D721Med (cell line): ENCODE results near the gene GRIN3B.
"Not testable (repeated sequence)": the region's sequence is repeated elsewhere in the genome, so short reads cannot be mapped to it uniquely, and the experiment has no call there.

Experiments used
- DNase-seq: peaks from one replicate; pipeline ENCODE4 v3.0.0; 2011; ENCODE audit warnings: low spot score; ENCODE audit not compliant: insufficient read length
- FAIRE-seq: peaks from 2 replicates; lab custom pipeline; 2011; peaks lifted over from hg19 to GRCh38; lab: Jason Lieb, UNC
- TF ChIP-seq, protein P1 (sequence below): IDR thresholded peaks from 2 replicates; pipeline ENCODE4 v1.5.1; 2012; ENCODE audit warnings: mild to moderate bottlenecking, control low read depth; ENCODE audit not compliant: insufficient read depth; ENCODE audit errors: missing control alignments

Gene GRIN3B

DNA sequence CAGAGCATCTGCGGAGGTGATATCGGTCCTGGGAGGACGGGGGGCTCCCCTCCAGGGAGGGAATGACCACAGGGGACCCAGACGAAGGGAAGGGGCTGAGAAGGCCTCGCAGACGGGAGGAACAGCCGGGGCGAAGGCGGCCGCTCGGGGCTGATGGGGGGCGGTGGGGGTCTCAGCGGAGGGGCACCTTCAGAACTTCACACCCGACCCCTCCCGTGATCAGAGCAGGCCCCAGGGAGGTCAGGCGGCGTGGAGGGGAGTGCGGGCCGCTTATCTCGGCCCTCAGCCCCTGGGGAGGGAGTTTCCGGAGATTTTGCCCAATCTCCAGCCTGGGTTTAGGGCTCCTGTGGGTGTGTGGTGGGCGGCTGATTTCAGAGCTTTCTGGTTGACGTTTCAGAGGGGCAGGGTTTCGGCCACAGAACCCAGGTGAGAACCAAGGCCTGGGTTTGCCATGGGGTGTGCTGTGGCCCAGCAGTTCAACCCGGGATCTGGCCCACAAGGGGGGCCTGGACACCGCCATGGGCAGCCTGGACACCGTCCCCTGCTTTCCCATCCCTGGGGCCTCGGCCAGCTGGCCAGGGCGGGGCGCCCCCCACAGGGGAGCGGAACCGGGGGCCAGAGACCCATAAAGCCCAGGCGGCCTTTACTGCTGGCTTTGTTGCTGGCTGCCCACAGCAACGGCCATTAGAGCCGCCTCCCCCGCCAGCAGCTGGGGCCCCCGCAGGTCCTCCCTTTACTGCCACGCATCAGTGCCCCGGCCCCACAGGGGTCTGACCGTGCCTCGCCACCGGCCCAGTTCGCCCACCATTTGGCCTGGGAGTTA, 45.3 kb upstream of the GRIN3B start:
- no peak for DNase-seq
- TF ChIP-seq, protein P1, sequence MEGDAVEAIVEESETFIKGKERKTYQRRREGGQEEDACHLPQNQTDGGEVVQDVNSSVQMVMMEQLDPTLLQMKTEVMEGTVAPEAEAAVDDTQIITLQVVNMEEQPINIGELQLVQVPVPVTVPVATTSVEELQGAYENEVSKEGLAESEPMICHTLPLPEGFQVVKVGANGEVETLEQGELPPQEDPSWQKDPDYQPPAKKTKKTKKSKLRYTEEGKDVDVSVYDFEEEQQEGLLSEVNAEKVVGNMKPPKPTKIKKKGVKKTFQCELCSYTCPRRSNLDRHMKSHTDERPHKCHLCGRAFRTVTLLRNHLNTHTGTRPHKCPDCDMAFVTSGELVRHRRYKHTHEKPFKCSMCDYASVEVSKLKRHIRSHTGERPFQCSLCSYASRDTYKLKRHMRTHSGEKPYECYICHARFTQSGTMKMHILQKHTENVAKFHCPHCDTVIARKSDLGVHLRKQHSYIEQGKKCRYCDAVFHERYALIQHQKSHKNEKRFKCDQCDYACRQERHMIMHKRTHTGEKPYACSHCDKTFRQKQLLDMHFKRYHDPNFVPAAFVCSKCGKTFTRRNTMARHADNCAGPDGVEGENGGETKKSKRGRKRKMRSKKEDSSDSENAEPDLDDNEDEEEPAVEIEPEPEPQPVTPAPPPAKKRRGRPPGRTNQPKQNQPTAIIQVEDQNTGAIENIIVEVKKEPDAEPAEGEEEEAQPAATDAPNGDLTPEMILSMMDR, result no peak
- no peak for FAIRE-seq

DNA sequence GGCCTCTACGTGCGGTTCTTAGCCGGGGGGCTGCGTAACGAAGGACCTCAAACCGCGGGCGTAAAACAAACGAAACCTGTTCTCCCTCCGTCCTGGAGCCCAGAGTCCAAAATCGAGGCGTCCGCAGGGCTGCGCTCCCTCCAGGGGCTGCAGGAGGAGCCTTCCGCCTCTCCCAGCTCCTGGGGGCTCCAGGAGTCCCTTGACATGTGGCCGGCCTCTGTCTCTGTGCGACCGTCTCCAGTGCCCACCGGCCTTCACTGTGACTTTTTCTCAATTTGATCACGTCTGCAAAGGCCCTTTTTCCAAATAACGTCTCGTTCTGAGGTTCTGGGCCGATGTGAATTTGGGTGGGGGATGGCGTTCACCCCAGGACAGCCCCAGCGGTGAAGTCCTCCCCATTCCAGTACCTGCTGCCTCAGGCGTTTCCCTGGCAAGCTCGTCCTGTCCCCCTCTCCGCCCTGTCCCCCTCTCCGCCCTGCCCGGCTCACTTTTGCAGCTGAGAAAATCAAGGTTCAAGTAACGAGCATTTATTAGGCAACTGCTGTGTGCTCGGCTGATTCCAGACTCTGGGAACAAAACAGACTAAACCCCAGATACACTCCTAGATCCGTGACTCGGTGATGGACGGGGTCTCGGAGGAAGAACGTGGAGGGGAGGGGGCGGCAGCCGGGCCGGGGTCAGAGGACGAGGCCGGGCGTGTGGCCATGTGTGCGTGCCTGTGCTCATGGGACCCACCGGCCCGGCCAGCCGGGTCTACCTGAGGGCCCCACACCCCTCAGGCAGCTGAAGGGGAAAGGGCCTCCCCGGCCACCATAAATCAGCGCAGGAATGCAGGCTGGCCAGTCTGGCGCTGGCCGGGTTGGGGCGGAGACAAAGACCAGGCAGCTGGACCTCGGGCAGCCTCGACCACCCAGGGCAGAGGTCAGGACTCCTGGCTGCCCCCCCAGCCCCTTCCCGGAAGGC, 44.1 kb upstream of the GRIN3B start:
- FAIRE-seq, result no peak
- DNase-seq, result no peak

DNA sequence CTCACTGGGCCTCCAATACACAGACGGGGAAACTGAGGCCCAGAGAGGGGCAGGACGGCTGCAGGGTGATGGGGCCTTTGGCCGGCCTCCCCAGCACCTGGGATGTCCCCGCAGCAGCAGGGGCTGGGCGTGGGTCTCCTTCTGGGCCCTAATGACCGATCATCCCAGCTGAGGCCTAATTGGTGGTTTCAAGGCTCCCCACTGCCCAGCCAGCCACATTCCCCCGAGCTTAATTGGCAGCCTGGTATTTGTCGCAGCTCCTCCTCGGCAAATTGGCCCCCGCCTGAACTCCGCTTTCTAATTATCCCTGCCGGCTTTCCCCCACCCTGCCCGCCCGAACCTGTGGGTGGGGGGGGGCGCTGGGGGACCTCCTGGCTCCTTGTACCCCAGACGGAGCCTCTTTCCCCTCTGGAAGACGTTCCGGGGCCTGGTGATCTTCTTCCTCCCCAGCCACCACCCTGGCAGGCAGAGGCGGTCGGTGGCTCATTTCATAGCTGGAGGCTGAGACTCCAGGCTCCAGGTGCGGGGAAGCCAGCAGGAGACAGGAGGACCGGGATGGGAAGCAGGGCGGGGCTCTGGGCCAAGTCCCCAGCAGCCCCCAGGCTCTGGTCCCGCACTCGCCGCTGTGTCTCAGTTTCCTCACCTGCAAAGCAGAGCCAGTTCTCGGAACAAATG, 43.3 kb upstream of the GRIN3B start:
- DNase-seq, result no peak
- TF ChIP-seq, protein P1, result no peak
- FAIRE-seq, result no peak

More for the DNA sequence above, 44.1 kb upstream of the GRIN3B start:
- TF ChIP-seq, protein P1, result no peak

DNA sequence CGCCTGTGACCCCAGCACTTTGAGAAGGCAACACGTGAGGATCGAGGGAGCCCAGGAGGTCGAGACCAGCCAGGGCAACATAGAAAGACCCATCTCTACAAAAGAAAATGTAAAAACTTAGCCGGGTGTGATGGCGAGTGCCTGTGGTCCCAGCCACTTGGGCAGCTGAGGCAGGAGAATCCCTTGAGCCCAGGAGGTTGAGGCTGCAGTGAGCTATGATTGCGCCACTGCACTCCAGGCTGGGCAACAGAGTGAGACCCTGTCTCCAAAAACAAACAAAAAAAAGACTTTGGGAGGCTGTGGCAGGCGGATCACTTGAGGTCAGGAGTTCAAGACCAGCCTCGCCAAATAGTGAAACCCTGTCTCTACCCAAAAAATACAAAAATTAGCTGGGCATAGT, 42.6 kb upstream of the GRIN3B start:
- not testable (repeated sequence) for DNase-seq, FAIRE-seq

DNA sequence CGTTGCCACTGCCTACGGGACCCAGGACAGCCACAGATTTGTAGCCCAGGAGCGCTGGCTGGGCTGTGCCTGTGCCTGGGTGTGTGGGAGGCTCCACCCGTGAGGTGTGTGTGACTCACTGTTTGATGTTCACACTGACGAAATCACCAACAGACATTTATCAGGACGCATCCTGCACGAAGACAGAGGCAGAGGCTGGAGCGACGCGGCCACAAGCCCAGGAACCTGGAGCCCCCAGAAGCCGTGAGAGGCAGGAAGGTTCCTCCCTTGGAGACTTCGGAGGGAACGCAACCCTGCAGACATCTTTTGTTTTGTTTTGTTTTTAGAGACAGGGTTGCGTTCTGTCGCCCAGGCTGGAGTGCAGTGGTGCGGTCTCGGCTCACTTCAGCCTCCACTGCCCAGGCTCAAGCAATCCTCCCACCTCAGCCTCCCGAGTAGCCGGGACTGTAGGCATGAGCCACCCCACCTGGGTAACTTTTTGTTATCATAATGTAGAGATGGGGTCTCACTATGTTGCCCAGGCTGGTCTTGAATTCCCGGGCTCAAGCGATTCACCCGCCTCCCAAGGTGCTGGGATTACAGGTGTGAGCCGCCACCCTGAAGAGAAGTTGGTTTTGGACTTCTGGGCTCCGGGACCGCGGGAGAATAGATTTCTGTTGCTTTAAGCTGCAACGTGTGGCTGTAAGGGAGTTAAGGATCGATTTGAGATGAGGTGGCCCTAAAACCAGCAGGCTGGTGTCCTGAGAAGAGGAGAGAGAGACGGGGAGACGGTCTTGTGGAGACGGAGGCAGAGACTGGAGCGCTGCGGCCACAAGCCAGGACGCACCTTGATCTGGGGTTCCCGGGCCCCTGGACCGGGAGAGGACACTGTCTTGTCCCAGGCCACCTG, 41.0 kb upstream of the GRIN3B start:
- FAIRE-seq, result no peak
- DNase-seq, result no peak
- TF ChIP-seq, protein P1, result no peak

DNA sequence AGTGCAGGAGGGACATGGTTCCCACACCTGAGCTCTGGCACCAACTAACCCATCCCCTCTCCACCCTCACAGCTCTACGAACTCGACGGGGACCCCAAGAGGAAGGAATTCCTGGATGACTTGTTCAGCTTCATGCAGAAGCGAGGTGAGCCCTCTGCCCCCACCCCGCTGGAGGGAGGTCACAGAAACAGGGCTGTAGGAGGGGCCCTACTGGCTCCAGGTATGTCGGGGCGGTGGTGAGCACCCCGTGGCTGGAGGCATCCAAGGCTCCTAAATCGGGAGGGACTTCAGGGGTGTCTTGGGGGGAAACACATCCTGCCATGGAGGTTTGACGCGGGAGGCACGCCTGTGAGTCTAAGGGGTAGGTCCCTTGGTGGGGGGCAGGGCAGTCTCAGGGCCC, 40.2 kb upstream of the GRIN3B start:
- FAIRE-seq, result no peak
- TF ChIP-seq, protein P1, result no peak

More for the DNA sequence above, 40.2 kb upstream of the GRIN3B start:
- DNase-seq, result no peak
